ENCODE results near the gene TOLLIP.
"Not testable (repeated sequence)": the region's sequence is repeated elsewhere in the genome, so short reads cannot be mapped to it uniquely, and the experiment has no call there.

Gene TOLLIP

DNA sequence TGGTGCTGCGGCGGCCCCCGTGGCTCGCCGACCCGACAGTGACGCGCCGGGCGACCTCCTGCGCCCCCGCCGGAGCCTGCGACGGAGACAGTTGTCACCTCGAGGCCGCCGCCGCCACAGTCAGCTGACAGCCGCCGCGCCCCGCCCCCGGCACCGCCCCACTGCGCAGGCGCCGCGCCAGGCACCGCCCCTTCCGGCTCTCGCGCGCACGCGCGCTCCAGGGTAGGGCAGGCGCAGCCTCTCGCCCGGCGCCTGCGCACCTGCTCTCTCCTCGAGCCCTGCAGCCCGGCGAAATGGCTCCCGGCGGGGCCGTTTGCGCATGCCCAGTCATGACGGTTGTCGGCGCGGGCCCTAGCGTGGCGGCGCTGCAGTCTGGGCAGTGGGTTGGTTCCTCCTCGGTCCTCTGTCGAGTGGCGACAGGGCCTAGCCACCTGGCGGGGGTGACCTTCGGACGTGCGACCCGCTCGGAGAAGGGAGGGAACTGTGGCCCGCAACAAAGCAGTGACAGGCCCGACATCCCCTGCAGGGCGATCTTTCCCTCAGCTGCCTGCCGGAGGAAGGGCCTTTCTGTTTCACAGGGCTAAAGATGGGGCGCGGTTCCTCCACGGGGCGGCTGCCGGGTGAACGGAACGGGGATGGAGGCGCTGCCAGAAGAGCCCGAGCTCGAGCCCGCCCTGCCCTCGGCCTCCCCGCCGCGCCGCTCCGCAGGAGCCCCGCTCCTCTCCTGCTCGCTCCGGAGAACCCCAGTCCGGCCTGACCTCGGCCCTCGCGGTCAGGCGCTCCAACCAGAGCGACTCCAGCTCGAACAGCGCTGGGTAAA lies at the start of gene TOLLIP:
TSS of gene TOLLIP (minus strand) at position 135 of the 820 bp plus-strand sequence. CDS start at position 1, 134 bp downstream.
- peak; percentile 95 to 99 for DNase-seq (ENCODE audit: low read depth in 1 of 2, low spot score in 1 of 2)

DNA sequence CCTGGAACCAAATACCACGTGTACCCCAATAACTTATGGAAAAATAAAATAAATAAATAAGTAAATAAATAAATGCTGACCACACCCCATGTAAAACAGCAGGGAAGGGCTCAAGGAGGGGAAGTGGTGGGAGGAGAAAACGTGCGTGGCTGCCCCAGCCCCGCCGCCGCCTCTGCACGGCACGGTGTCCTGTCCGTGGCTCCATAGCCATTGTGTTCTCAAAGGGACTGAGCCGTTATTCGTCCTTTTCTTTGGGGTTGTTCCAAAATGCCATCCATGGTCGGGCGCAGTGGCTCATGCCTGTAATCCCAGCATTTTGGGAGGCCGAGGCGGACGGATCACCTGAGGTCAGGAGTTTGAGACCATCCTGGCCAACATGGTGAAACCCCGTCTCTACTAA lies 49.5 kb upstream of the TOLLIP start:
- DNase-seq (ENCODE audit: low read depth in 1 of 2, low spot score in 1 of 2): not testable (repeated sequence)

DNA sequence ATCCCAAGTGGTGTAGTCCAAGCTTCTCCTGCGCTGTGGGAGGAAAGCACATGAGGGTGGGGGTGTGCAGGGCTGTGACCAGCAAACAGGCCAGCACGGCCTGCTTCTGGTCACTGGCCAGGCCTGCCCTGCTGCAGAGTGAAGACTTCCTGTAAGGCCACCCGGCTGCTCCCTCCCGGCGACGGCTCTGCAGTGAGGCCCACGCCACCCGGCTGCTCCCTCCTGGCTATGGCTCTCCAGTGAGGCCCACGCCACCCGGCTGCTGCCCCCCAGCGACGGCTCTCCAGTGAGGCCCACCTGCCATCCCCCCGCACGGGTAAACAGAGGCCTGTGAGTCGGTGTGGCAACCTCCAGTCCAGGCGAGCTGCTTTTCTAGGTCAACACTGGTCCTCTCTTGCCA lies 48.9 kb upstream of the TOLLIP start:
- DNase-seq (ENCODE audit: low read depth in 1 of 2, low spot score in 1 of 2): no peak

DNA sequence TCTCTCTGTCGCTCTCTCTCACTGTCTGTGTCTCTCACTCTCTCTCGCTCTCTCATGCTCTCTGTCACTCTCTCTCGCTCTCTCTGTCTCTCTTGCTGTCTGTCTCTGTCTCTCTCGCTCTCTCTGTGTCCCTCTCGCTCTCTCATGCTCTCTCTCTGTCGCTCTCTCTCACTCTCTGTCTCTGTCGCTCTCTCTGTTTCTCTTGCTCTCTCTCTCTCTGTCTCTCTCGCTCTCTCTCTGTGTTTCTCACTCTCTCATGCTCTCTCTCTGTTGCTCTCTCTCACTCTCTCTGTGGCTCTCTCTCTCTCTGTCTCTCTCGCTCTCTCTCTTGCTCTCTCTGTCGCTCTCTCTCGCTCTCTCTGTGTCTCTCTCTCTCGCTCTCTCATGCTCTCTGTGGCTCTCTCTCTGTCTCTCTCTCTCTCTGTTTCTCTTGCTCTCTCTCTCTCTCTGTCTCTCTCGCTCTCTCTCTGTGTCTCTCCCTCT lies 47.1 kb upstream of the TOLLIP start:
- no peak for DNase-seq (ENCODE audit: low read depth in 1 of 2, low spot score in 1 of 2)

DNA sequence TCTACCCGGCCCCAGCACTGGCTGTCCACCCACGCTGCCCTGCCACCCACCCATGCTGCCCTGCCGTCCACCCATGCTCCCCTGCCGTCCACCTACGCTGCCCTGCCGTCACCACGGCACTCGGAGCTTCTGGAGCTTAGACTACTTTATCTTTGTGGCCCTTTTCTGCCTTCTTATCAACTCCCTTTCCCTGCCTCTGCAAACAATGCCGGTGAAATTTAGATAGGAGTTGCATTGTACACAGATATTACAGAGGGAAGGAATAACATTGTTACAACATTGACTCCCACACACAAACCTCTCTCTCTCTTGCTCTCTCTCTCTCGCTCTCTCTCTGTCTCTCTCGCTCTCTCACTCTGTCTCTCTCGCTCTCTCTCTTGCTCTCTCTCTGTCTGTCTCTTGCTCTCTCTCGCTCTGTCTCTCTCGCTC lies 46.6 kb upstream of the TOLLIP start:
- DNase-seq (ENCODE audit: low read depth in 1 of 2, low spot score in 1 of 2): no peak

DNA sequence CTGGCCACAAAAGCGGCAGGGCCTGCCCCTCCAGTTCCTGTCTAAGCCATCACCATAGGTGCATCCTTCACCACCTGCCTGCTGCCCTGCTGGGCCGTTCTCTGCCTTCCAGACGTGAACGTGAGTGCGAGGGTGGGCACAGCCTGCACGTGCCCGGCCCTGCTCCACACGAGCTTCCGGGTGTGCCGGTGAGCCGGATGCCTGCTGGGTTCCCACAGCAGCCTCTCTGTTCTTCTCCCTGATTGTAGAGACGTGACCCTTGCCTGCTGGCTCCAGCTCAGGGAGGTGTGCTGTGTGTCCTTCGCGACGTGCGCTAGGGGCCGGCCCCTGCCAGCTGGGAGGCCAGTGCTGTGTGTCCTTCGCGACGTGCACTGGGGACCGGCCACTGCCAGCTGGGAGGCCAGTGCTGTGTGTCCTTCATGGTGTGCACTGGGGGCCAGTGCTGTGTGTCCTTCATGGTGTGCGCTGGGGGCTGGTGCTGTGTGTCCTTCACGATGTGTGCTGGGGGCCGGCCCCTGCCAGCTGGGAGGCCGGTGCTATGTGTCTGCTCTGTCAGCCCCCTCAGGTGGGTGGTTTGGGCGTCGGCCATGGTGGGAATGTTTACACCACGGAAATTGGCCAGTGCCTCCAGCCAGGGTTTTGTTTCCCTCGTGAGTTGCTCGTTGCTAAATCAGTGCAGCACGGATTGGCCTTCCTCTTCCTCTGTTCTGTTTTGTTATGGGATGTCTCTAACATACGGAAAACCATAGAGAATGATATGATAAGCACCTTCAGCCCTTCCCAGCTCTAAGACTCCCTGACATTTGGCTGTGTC lies 44.9 kb upstream of the TOLLIP start:
- DNase-seq (ENCODE audit: low read depth in 1 of 2, low spot score in 1 of 2): no peak

DNA sequence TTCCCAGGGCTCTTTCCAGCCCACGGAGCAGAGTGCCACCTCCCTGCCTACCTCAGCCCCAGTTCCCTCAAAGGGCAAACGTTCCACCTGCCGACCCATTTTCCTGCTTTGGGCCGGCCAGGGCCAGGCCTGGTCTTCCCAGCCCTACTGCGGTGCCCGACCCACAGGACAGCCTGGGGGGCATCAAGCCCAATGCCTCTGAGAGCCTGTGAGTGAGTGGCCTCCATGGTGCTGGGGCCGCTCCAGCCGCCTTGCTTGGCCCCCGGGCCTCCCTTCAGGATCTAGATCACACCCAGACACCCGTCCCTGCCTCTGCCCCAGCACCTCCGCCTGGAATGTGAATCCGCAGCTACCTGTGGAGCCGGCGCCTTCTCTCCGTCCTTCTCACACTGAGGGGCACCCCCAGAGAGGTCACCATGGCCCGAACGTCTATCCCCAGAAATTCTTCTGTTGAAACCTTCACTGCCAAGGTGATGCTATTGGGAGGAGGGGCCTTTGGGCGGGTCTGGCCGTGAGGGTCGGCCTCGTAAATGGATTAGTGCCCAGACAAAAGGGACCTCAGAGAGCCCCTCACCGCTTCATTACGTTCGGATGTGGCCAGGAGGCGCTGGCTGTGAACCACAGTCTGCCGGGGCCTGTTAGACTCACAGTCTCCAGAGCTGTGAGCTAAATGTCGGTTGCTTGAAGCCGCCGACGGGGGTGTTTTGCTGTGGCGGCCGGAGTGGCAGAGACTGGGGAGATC lies 44.1 kb upstream of the TOLLIP start:
- DNase-seq (ENCODE audit: low read depth in 1 of 2, low spot score in 1 of 2): no peak

DNA sequence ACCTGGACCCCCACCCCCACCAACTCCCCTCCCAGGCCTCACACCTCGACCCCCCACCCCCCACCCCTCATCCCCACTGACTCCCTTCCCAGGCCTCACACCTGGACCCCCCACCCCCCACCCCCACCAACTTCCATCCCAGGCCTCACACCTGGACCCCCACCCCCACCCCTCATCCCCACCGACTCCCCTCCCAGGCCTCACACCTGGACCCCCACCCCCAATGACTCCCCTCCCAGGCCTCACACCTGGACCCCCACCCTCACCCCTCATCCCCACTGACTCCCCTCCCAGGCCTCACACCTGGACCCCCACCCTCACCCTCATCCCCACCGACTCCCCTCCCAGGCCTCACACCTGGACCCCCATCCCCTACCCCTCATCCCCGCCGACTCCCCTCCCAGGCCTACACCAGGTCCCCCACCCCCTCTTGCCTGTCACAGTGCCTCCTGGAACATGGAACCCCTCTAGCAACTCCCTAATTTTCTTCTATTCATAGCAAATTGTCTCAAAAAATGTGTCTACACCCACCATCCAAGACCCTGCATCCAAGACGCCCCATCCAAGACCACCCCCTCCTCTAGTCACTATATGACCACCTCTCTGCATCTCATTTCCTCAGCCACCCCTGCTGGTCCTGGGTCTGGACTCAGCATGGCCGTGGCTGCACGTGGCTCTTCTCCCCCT lies 43.4 kb upstream of the TOLLIP start:
- no peak for DNase-seq (ENCODE audit: low read depth in 1 of 2, low spot score in 1 of 2)

DNA sequence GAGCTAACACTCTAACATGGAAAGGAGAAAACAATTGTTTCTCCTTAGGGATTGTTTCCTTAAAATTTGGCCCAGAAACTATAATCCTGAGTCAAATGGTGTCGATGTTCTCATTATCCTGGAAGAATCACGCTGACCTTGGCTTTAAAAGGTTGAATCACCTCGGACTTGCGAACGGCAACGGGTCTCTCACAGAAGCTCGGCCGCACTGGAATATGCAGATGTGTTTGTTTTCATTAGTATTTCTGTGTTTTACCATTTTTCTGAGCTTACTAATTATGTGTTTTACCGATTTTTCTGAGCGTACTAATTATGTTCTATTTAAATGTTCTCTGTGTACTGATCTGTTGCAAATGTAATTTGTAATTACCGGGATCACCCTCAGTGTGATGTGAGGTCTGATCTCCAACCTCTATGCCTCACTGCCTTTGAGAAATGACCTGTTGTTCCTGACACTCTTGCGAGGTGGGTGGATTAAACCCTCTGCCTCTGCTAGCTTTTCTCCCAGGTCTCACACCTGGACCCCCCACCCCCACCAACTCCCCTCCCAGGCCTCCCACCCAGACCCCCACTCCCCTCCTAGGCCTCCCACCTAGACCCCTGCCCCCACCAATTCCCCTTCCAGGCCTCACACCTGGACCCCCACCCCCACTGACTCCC lies 42.0 kb upstream of the TOLLIP start:
- DNase-seq (ENCODE audit: low read depth in 1 of 2, low spot score in 1 of 2): no peak

DNA sequence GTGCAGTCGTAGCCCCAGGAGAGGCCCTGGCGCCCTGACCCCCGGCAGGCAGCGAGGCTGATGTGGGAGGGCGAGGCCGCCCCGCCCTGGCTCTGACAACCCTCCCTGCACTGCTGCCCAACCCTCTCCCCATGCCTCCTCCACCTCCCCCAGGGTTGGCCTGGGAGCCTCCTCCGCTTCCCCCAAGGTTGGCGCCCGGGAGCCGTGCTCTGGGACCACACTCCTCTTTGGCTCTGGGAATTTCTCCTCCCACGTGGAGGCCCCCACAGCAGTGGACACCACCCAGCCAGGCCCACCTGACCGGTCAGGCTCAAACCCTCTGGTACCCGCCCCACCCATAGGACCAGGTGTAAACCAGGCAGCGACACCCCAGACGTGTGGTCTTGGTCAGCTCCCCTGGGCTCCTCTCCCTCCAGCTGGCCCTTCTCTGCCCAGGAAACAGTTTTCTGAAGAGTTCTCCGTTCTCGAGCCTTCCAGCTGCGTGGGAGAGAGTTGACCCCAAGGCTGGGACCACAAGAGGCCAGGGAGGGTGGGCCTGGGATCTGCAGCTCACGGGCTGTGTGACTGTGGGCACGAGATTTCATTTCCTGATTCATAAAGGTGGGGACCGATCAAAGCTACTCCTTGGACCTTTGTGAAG lies 40.8 kb upstream of the TOLLIP start:
- DNase-seq (ENCODE audit: low read depth in 1 of 2, low spot score in 1 of 2): no peak

DNA sequence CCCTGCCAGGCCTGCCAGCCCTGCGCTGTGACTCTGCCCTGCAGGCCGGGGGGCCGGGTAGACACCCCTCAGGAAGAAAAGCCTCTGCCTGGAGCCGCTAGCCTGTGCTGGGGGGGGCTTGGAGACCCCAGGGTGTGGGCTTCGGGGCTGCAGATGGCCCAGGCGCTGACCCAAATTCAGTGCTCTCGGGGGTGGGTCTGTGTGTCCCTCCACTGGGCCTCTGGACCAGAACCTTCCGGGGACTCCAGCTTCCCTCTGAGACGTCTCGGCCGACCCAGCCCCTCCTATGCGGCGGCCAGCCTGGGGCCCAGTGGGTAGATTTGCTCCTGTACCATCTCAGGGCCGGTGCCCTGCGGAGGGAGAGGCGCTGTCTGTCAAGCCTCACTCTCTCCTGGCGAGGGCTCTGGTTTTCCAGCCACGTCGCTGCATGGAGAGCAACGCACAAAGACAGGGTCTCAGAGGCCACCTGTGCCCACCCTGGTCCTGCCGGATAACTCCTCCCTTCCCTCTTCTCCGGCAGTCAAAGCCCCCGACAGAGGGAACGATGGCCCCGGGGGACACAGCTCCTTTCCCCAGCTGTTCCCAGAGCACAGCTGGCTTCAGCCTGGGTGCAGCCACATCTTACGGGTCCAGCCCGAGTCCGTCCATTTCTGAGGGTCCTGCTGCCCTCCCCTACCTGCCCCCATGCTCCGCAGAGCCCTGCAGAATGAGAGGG lies 40.1 kb upstream of the TOLLIP start:
- no peak for DNase-seq (ENCODE audit: low read depth in 1 of 2, low spot score in 1 of 2)

DNA sequence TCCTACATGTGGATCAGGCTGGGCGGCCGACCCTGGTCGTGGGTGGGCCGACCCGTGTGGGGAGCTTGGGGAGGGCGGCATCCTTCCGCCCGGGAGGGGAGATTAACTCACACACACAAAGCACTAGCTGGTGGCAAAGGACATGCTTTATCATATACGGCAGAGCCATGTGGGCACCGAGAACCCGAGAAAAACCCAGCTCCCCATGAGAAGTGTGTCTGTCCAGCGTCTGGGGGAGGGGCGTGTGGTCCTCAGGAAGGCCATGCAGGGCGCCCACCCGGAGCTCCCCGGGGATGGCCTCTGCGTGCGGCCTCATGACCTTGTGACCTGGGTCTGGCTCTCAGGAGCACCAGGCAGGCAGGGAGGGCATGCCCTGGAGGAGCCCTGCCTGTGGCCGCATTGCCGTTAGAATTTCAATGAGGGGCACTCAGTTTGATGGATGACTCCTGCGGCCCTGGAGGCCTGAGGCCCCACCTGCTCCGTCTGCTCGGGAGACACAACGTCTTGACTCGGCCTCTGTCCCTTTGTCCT lies 39.4 kb upstream of the TOLLIP start:
- DNase-seq (ENCODE audit: low read depth in 1 of 2, low spot score in 1 of 2): no peak

DNA sequence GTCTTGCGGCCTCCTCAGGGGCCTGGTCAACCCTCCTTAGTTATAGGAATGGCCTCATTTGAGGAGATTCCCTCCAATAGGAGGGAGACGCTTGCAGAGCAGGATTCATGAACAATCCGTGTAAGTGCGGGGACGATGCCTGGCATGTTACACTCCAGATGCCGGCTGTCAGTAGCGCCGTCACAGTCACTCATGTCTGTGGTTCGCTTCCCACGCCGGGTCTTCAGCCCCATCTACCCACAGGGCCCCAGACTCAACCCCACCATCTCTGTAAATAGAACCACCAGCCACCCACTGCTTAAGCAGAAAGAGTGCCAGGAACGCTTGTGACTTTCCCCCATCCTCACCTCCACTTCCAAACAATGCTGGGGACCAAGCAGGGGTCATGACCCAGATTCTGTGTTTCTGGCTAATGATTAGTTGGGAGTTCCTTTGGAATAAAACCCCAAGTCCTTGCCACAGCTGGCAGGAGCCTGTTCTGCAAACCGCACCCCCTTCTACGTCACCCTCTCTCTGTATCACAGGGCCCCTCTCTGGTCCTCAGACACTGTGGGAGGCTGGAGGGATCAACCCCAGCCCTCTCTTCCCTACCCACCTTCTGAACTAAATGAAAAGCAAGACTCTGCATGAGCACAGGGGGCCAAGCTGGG lies 38.8 kb upstream of the TOLLIP start:
- DNase-seq (ENCODE audit: low read depth in 1 of 2, low spot score in 1 of 2): no peak

DNA sequence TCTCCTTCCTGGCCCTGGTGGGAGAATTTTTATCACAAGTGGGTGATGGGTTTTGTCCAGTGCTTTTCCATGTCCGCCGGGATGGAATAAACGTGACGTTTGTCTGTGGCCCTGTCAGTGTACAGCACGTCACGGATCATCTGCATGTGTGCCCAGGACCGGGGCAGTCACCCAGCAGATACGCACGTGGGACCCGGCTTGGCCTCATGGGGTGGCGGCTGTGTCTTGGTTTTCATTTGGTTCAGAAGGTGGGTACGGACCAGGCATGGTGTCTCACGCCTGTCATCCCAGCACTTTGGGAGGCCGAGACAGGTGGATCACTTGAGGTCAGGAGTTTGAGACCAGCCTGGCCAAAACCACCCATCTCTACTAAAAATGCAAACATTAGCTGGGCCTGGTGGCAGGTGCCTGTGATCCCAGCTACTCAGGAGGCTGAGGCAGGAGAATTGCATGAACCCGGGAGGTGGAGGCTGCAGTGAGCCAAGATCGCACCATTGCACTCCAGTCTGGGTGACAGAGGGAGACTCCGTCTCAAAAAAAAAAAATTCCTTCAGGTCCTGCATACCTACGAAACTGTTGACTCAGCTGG lies 38.1 kb upstream of the TOLLIP start:
- DNase-seq (ENCODE audit: low read depth in 1 of 2, low spot score in 1 of 2): not testable (repeated sequence)

DNA sequence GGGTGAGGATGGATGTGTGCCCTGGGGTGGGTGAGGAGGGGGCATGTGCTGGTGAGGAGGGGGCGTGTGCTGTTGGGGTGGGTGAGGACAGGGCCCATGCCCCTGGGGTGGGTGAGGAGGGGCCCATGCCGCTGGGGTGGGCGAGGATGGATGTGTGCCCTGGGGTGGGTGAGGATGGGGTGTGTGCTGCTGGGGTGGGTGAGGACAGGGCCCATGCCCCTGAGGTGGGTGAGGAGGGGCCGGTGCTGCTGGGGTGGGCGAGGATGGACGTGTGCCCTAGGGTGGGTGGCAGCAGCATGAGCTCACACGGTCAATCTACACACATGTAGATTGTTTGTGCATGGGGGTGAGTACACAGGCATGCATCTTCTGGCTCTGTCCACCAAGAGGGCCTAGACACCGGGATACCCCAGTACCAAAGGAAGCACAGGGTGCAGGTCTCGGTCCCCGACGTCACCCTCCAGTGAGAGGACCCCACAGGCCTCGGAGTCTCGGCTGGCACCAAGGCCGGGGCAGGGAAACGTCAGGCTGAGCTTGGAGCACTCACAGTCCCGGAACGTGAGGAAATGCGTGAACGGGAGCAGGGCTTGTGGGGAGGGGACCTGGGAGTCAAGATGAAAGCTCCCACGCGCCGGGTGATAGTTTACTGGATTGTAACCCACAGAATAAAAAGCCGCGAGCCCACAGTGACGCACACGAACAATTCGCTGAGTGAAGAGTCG lies 37.4 kb upstream of the TOLLIP start:
- DNase-seq (ENCODE audit: low read depth in 1 of 2, low spot score in 1 of 2): no peak

DNA sequence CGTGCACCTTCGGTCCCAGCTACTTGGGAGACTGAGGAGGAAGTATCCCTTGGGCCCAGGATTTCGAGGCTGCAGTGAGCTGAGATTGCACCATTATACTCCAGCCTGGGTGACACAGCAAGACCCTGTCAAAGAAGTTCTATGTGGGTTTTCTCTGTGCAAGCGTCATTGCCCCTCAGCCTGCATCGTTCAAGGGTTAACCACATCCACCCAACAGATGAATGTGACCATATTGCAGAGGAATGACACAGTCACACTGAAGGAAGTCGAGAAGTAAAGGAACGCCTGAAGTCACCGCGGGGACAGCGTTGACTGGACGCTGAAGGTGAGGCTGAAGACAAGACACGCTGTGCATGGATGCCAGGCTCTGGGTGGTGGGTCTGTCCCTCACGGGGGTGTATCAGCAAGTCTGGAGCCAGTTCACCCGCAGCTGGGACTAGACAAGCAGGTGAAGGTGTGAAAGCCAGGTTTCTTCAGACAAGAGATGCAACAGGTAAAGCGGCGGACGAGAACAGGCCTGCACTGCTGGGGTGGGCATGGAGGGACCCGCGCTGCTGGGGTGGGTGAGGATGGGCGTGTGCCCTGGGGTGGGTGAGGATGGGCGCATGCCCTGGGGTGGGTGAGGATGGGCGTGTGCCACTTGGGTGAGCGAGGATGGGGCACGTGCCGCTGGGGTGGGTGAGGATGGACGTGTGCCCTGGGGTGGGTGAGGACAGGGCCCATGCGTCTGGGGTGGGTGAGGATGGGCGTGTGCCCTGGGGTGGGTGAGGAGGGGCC lies 36.5 kb upstream of the TOLLIP start:
- DNase-seq (ENCODE audit: low read depth in 1 of 2, low spot score in 1 of 2): no peak

Data from activated CD4-positive, alpha-beta T cell treated with anti-CD3 and anti-CD28 coated beads, Interleukin-2, amount 50 U/mL, for 24 hours (primary cell).